A673 (cell line): ENCODE measurements around the gene ADRA1B. TPM values are rescaled to one million over a fixed set of nuclear protein-coding genes. Genes with fewer than 3 reads are reported as not detected.

Experiments used
- BruUV-seq: library from RNA; stranded (reverse); fragments of 400-500 nt; replicated peaks from 2 replicates; lab custom pipeline; 2021; lab: Mats Ljungman, UMichigan
- CTCF ChIA-PET: fragments of 300-600 bp; sonication (Branson Sonifier 250); formaldehyde crosslinking; loops from one replicate; lab custom pipeline; 2022; ENCODE audit warnings: antibody characterized with exemption; lab: Charles Lee
- POLR2A ChIA-PET: fragments of 300-600 bp; sonication (Branson Sonifier 250); formaldehyde crosslinking; loops from one replicate; lab custom pipeline; 2022; ENCODE audit warnings: antibody characterized with exemption; ENCODE audit not compliant: low non-redundant PET; lab: Charles Lee
- DNase-seq: peaks from one replicate; pipeline ENCODE4 v3.0.0-alpha.2; 2015; ENCODE audit warnings: low spot score
- H3K27ac ChIP-seq: fragments of 200-600 bp; sonication (generic); 2 replicates; pipeline ENCODE4 v1.5.1; 2016; ENCODE audit warnings: mixed run types, low read depth, mild to moderate bottlenecking, mixed read lengths, antibody characterized with exemption, low read length; ENCODE audit not compliant: poor library complexity, severe bottlenecking
- H3K27me3 ChIP-seq: fragments of 200-600 bp; sonication (generic); replicated peaks from 2 replicates; pipeline ENCODE4 v1.6.1; 2017; ENCODE audit warnings: mixed run types, low read depth, mild to moderate bottlenecking, mixed read lengths, antibody characterized with exemption, low read length; ENCODE audit not compliant: insufficient read depth, poor library complexity
- H3K36me3 ChIP-seq: fragments of 200-600 bp; sonication (generic); 2 replicates; pipeline ENCODE4 v1.6.1; 2016; ENCODE audit warnings: mixed run types, mild to moderate bottlenecking, mixed read lengths, antibody characterized with exemption, low read length; ENCODE audit not compliant: insufficient read depth, poor library complexity, severe bottlenecking
- H3K4me1 ChIP-seq: fragments of 200-600 bp; sonication (generic); 2 replicates; pipeline ENCODE4 v1.6.1; 2017; ENCODE audit warnings: mixed run types, mild to moderate bottlenecking, mixed read lengths, antibody characterized with exemption, low read length; ENCODE audit not compliant: insufficient read depth, poor library complexity, severe bottlenecking
- H3K4me3 ChIP-seq: fragments of 200-600 bp; sonication (generic); 2 replicates; pipeline ENCODE4 v1.5.1; 2016; ENCODE audit warnings: low read depth, mixed run types, mild to moderate bottlenecking, mixed read lengths, low read length; ENCODE audit not compliant: poor library complexity, severe bottlenecking
- H3K9me3 ChIP-seq: fragments of 200-600 bp; sonication (generic); 2 replicates; pipeline ENCODE4 v1.6.1; 2016; ENCODE audit warnings: mixed run types, low read depth, mild to moderate bottlenecking, mixed read lengths, antibody characterized with exemption, low read length; ENCODE audit not compliant: poor library complexity, severe bottlenecking
- CTCF ChIP-seq: fragments of 300-800, 200-600 bp; sonication (generic); conservative IDR thresholded peaks from 2 replicates; pipeline ENCODE4 v1.5.1; 2017; ENCODE audit warnings: low read depth, mild to moderate bottlenecking, antibody characterized with exemption, low read length, moderate library complexity, mixed read lengths
- EZH2 ChIP-seq: fragments of 200-600 bp; sonication (generic); IDR thresholded peaks from 2 replicates; pipeline ENCODE4 v1.6.1; 2017; ENCODE audit warnings: borderline replicate concordance, low read depth, mild to moderate bottlenecking, mixed read lengths, antibody characterized with exemption, low read length; ENCODE audit not compliant: poor library complexity, severe bottlenecking
- intact Hi-C: fragments of 100-400 bp; cut with micrococcal nuclease; formaldehyde crosslinking; loops from one replicate; pipeline ENCODE4 v1.10.0; 2022; ENCODE audit not compliant: unreplicated experiment
- total RNA-seq: library from RNA; stranded (reverse); gene quantifications from 2 replicates; pipeline ENCODE4 v1.2.3, GENCODE V29; 2021

Gene ADRA1B
- total RNA-seq, 1 experiment from 2014 or later = not detected

- TF ChIP-seq CTCF (no peak), EZH2 (peak; percentile 14)
- no peaks in the 10 kb centered on the region for H3K36me3 ChIP-seq
- ChIA-PET CTCF (no interaction called here), POLR2A (no interaction called here)
- H3K4me1 ChIP-seq = no peaks in the 10 kb centered on the region
- intact Hi-C loops = no loop called here
- DNase-seq = no peak
- H3K27me3 ChIP-seq = peaks cover 46% of the 10 kb centered on the region
- BruUV-seq = no TSS peak
- no peak overlapping the region for H3K27ac ChIP-seq
- H3K4me3 ChIP-seq = no peak overlapping the region
- no peaks in the 10 kb centered on the region for H3K9me3 ChIP-seq
Measured at GRCh38 chr5:159972538-159973362, 56.5 kb downstream of the ADRA1B start.

GRCh38 chr5:159975462-159976019 is 59.3 kb downstream of the ADRA1B start:
- intact Hi-C loops = no loop called here
- Histone ChIP-seq H3K4me3 (no peak overlapping the region), H3K27me3 (peaks cover 45% of the 10 kb centered on the region), H3K9me3 (no peaks in the 10 kb centered on the region), H3K27ac (no peak overlapping the region), H3K36me3 (no peaks in the 10 kb centered on the region), H3K4me1 (no peaks in the 10 kb centered on the region)
- no TSS peak for BruUV-seq
- CTCF ChIA-PET = no interaction called here
- TF ChIP-seq EZH2 (no peak), CTCF (no peak)
- DNase-seq = peak; percentile 4
- POLR2A ChIA-PET = no interaction called here

GRCh38 chr5:159976921-159977320 is 60.6 kb downstream of the ADRA1B start:
- TF ChIP-seq CTCF = no peak
- no peak overlapping the region for H3K4me3 ChIP-seq
- H3K9me3 ChIP-seq = no peaks in the 10 kb centered on the region
- intact Hi-C loops = no loop called here
- DNase-seq = no peak
- no peaks in the 10 kb centered on the region for H3K36me3 ChIP-seq
- peaks cover 32% of the 10 kb centered on the region for H3K27me3 ChIP-seq
- no peak overlapping the region for H3K27ac ChIP-seq
- no peaks in the 10 kb centered on the region for H3K4me1 ChIP-seq
- no TSS peak for BruUV-seq
- ChIA-PET CTCF (no interaction called here), POLR2A (no interaction called here)
